LNCAP (cell line): Measurements from ENCODE around the gene NME9.

Experiments
- CTCF ChIP-seq: fragments of 450-650 bp; IDR thresholded peaks from 2 replicates; pipeline ENCODE4 v1.5.1; 2017; ENCODE audit warnings: mild to moderate bottlenecking

The NME9 gene

GRCh38 chr3:138260611-138261010 lies 69.0 kb downstream of the NME9 start:
- no peak for TF ChIP-seq CTCF

GRCh38 chr3:138259126-138259525 lies 70.5 kb downstream of the NME9 start:
- TF ChIP-seq CTCF: no peak

DNA sequence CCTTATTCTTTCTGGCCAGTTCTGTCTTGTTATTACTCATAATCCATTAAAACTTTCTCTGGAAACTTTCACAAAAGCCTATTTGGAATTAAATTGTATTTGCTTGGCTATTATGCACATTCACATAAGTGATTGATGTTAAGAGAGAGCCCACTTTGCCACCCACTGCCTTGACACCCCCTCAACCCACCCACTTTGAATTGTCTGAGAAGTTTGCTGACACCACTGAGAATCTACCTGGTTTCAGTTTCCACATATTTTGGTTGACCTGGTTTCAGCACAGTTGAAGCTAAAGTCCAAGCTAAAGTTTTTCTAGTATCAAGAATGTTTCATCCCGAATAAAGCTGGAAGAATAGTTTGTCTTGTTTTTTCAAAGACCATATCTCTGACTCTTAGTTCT lies 71.7 kb downstream of the NME9 start:
- TF ChIP-seq CTCF: no peak

DNA sequence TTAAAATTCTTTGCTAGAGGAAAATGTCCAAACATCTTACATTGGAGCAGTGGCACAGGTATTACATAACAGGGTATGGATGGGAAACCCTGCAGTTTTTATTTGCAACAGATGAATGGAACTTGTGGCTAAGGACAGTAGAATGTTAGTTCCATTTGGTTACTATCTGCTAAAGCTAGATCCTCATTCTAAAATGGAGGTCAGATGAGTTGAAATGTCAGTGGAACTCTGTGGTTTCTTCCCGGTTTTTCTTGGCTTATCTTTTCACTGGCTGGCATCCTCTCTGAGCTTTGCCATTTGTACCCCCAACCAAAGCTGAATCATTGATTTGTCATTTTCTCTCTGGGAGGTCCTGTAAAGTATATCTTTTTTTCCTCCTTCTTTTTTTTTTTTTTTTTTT lies 73.6 kb downstream of the NME9 start:
- TF ChIP-seq CTCF: no peak

DNA sequence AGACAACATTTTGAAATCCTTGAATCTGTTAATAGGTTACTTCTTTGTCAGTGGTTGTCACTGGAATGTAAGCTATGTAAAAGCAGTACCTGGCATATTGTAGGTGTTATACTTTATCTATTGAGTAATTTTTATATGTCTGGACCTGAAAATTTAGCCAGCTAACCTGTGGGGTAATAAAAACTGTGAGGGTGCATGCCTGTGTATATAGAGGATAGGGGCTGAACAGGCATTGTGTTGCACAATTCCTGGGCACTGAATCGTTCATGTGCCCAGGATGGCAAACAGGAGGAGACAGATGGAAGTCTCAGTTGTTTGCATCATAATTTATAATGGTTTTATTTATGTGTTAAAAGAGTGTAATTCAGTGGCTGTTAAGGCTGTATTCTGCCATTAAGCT lies 75.4 kb downstream of the NME9 start:
- TF ChIP-seq CTCF: no peak

GRCh38 chr3:138253609-138254008 lies 76.0 kb downstream of the NME9 start:
- no peak for TF ChIP-seq CTCF
